T-helper 9 cell (primary cell): ENCODE results near the gene YIF1A.
"Not testable (repeated sequence)": the region's sequence is repeated elsewhere in the genome, so short reads cannot be mapped to it uniquely, and the experiment has no call there.

Experiments used
- DNase-seq: peaks from one replicate; pipeline ENCODE4 v3.0.0-alpha.2; 2020

Gene YIF1A

DNA sequence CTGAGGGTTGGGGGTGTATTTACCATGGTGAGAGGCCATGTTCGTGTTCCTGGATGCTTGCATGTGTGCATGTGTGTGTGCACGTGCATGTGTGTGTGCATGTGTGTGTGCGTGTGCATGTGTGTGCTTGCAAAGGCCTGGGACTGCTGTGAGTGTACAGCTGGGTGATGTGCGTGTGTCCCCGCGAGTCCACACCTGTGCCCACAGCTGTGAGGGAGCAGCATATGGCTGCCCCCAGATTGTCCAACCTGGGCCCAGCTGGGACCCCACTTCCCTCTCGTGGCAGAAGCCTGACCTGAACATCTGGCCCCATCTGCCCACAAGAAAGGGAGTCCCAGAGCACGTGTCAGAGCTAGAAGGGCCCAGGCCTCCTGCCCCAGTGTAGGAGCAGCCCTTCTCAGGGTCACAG, 36.3 kb upstream of the YIF1A start:
- no peak for DNase-seq

DNA sequence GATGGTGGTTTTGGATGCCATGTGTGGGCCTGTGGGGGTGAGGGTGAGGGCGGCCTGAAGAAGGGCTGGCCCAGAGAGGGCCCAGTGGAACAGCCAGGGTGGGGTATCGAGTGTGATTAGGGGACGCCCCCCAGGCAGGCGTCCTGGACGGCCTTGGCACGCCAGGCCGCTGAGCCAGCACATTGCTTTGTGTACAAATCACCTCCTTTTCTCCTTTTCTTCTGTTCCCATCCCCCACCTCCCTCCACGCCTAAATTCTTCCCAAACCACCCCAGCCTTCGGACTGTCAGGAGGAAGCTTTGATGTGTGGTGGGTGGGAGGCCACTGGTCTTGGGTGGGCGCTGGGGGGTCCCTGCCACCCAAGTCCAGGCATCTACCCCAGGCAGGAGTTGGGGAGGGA, 35.7 kb upstream of the YIF1A start:
- DNase-seq = no peak

DNA sequence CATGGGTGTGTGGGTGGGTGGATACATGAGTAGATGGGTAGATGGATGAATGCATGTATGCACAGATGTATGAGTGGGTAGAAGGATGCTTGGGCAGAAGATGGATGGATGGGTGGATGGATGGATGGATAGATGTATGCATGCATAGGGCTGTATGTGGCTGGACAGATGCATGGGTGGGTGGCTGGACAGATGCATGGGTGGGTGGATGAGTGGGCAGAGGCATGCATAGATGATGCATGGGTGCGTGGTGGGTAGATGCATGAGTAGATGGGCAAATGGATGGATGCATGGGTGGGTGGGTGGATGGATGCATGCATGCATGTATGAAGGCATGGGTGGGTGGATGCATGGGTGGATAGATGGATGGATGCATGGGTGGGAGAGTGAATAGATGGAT, 34.7 kb upstream of the YIF1A start:
- no peak for DNase-seq

DNA sequence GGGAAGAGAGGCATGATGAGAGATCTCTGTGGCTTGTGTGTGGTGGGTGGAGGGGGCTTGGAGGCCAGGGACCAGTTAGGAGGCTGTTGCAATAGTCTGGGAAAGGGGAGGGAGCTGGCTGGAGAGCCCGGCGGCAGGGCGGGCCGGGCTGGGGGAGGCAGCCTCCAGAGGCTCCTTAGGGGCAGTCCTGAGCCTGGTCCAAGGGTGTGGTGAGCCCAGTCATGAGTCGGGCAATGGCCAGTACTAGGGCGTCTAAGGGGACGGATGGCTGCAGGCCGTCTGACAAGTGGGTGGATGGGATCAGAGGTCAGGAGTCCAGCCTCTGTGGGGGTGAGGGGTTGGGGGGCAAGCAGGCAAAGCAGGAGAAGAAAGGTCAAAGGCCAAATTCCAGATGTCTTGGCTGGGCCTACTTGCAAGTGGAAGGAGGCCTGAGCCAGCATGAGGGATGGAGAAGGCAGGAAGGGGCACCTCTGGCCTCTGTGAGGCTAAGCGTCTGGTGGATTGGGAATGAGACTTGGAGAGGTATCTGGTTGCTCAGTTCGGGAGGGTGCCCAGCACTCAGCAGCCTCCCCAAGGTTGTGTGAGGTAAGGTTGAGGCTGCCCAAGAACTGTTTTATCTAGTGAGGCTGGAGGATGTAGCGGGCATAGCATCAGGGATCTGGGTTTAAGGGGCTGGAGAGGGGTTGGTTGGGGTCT, 33.9 kb upstream of the YIF1A start:
- DNase-seq = no peak

DNA sequence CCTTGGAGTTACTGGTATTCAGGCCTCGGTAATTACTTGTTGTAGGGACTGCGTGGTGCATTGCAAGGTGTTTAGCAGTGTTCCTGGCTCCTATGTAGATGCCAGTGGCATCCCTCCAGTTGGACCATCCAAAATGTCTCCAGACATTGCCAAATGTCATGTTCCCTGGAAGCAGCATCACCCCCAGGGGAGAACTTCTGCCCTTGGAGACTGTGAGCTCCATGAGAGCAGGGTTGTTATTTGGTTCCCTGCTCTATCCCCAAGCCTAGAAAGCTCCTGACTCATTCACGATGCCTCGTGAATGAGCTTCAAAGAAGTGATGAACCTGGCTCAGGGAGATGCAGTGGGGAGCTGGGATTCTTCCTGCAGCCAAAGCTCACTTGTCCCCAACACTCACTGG, 32.7 kb upstream of the YIF1A start:
- no peak for DNase-seq

DNA sequence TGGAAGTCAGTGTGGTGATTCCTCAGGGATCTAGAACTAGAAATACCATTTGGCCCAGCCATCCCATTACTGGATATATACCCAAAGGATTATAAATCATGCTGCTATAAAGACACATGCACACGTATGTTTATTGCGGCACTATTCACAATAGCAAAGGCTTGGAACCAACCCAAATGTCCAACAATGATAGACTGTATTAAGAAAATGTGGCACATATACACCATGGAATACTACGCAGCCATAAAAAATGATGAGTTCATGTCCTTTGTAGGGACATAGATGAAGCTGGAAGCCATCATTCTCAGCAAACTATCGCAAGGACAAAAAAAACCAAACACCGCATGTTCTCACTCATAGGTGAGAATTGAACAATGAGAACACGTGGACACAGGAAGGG, 31.8 kb upstream of the YIF1A start:
- DNase-seq = not testable (repeated sequence)

DNA sequence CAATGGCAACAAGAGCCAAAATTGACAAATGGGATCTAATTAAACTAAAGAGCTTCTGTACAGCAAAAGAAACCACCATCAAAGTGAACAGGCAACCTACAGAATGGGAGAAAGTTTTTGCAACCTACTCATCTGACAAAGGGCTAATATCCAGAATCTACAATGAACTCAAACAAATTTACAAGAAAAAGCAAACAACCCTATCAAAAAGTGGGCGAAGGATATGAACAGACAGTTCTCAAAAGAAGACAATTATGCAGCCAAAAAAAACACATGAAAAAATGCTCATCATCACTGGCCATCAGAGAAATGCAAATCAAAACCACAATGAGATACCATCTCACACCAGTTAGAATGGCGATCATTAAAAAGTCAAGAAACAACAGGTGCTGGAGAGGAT, 31.3 kb upstream of the YIF1A start:
- DNase-seq = not testable (repeated sequence)

DNA sequence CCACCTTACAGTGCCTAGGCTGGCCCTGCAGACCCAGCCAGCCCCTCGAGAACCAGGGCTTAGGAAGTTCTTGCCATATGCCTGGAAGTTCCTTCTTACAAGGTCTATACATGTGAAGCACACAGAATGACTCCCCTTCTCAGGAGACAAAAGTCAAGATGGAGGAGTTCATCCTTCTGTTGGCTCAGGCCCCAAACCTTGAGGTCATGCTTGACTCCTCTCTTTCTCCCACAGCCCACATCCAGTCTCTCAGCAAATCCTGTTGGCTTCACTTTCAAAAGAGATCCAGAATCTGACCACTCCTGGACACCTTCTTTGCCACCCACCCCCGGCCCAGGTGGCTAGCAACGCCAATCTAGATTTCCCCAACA, 29.6 kb upstream of the YIF1A start:
- no peak for DNase-seq

DNA sequence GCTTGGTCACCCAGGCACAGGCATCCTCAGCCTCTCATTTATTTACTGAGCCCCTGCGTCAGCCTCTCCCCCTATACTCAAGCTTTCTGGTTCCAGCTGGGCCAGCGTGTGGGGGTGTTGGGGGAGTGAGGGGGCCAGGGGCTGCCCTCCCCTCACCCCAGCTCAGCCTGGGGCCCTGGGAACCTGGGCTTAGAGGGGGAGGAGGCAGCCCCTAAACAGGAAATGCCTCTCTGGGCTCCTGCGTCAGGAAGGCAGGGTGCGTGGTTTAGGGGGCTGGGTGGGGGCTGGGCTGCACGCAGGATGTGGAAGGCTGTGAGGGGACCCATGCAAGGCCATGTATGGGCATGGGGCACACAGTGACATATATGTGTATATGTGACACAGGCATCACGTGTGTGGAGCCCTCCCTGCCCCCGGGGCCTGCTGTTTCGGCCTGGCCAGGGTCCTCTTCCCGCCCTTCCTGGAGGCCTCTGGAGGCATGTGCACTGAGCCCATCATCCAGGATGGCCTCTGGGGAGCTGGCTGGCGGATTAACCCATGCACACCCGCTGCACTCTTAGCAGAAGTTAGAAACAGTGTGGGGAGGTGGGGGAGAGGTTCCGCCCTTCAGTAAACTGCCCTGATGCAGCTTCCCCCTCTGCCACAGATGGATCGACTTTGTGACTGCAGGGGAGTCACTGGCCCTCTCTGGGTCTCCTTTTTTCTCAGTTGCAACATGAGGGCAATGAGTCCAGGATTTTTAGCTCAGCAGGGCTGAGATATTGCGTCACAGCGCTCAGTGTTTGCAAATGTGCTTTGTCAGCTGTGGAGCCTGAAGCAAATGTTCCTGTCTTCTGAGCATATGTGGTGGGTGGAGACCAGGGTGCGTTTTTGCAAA, 29.0 kb upstream of the YIF1A start:
- no peak for DNase-seq

DNA sequence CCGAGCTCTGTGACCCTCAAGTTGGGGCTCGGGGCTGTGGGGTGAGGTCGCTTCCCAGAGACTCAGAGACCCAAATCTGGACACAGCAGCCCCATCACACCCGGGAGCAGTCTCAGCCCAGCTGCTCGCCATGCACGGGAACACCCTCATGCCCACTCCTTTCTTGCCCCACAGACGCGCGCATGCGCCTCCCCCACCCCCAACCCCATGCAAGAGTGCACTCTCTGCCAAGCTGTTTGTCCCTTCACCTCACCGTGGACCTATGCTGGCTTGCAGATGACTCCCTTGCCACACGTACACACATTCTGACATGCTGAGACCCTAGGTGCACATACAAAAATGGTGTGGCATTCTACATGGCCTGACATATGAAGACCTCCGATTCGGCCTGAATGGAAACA, 28.4 kb upstream of the YIF1A start:
- DNase-seq = no peak

DNA sequence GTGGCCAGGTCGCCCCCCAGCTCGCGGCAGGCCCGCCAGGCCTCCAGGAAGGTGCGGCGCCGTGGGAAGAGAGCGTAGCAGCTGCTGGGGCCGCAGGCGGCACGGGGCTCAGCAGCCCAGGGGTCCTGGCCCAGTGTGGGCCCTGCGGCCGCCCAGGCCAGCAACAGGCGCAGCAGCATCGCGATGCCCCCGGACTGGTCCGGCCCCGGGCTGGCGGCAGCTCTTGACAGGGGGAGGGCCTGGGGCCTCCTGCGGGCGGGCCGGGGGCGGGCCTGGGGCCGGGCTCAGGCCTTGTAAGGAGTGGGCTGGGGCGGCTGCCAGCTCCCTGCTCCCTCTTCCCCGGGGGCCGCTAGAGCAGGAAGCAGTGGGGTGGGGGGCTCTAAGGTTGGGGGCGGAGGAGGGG, 27.9 kb upstream of the YIF1A start, which contains the start of gene CD248:
Gene CD248 (minus strand): TSS at position 196 of the 403 bp plus-strand sequence. CDS start 17 bp downstream, at position 179.
- no peak for DNase-seq

DNA sequence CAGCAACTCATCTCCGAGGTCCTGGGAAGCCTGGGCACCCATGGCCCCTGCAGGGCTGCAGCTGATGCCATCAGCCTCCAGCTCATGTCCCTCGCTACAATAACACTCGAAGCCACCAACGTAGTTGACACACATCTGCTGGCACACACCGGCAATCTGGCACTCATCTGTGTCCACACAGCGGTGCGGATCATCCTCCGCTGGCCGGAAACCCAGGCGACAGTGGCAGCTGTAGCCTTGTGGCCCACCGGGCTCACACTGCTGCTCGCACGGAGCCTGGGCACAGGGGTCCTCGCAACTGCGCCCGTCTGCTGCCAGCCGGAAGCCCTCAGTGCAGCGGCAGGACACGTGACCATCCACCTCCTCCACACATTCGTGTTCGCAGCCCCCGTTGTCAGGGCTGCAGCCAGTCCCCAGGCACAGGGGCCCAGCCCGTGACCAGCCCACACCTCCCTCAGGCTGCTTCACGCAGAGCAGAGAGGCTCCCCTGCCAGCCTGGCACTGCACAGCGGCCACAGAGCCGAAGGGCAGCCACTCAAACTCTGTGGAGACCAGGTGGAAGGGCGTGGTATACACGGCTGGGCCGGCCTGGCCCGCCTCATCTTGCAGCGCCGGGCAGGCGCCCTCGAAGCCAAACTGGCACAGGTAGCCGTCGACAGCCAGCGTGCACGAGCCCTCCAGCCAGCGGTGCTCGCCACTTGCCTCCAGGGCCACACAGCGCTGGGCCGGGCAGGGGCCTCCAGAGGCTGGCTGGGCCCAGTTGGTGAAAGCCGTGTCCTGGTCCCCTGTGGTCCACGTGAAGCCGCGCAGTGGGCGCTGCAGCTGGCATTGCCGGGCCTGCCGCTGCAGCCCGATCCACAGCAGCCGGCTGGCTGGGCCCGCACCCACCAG, 27.2 kb upstream of the YIF1A start:
- DNase-seq = no peak

DNA sequence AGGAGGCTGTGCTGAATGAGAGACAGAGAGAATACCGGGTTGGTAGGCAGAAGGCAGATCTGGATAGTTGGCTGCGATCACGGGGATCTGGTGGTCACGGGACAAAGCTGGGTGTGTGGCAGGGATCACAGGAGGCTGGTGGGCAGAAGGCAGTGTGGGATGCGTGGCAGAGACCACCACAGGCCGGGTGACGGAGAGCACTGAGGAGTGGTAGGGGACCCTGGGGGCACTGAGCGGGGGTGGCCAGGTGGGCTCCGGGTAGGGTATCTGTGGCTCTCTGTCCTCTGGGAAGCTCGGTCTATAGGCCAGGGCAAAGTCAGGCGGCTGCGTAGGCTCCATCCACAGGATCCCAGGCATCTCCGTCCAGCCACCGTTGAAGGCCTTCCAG, 26.5 kb upstream of the YIF1A start:
- DNase-seq = no peak

DNA sequence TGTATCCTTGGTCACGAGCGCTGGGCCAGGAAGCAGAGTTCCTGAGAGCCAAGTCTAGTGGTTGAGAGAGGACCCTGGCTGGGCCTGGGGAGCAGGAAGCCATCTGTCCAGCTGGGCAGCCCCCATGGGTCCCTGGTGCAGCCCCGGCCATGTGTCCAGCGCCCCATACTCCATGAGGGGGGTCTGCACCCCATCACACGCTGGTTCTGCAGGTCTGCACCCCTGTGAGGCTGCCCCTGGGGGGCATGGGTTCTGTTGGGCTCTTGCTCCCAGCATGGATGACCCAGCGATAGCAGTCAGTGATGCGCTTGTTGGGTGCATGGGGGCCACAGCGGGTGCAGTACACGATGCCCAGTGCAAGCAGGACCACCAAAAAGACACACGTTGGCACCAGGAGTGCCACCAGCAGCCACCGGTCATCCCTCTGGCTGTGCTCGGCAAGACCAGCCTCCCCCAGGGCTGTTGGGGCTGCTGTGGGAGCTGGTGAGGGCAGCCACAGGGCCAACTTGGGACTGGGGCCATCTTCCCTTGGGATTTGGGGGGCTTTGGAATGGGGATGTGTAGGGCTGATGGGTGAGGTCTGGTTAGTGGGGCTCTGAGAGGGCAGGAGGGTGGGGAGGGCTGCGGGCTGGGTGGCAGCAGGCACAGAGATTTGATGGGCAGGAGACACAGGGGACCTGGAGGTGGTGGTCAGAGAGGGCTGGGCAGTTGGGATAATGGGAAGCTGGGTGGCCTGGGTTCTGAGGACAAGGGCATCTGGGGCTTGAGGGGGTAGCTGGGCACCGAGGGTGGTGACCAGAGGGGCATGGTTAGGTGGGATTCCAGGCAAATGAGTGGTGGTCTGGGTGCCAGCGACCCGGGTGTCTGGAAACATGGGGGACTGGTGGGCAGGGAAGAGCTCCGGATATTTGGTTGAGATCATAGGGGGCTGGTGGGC, 25.9 kb upstream of the YIF1A start:
- no peak for DNase-seq

DNA sequence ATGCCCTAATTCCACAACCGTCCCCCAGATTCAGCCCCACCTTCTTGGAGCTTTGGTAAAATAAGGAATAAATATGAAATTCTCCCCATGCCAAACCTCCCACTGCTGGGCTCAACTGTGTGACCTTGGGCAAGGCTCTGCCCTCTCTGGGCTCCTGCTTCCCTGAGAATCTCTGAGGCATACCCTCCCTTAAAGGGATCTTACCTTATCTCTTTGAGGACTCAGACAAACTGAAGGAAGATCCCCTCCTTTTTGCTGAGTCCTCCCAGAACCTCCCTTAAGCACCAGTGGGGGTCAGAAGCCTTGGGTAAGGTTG, 25.2 kb upstream of the YIF1A start:
- no peak for DNase-seq

DNA sequence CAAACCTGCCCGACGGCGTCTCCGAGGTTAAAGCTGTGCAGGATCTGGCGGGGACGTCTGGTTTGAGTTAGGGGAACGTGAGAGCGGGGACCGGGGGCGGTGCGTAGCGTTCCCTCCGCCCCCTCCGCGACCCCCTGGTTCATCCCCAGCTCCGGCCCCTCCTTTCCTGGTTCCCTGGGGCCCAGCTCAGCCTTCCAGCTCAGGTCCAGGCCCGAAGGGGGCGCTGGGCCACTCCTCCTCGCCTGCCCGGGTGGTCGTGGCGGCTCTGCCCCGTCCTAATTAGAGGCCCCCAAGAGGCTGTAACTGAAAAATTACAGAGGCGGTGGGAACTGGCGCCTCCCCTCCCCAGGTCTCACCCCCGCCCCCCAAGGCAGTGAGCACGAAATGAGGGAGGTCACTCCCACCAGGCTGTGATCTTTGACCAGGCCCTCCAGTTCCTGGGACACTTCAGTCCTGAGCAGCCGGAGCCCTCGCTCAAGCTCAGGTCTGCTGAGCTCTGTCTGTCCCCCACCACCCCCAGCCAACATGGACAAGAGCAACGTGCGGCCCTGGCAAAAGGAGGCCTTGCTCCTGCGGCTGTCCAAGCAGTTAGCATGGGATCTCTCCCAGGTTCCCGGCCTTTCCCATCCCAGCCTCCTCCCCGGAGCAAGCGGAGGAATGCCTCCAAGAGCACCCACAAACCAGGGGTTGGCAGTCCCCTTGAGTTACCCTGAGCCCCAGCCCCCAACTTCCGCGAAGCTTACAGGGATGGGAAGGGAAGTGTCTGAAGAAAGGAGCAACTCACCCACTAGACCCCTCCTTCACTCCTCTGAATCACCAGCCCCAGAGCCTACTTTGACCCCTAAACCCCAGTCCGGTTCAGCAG, 24.6 kb upstream of the YIF1A start:
- no peak for DNase-seq

DNA sequence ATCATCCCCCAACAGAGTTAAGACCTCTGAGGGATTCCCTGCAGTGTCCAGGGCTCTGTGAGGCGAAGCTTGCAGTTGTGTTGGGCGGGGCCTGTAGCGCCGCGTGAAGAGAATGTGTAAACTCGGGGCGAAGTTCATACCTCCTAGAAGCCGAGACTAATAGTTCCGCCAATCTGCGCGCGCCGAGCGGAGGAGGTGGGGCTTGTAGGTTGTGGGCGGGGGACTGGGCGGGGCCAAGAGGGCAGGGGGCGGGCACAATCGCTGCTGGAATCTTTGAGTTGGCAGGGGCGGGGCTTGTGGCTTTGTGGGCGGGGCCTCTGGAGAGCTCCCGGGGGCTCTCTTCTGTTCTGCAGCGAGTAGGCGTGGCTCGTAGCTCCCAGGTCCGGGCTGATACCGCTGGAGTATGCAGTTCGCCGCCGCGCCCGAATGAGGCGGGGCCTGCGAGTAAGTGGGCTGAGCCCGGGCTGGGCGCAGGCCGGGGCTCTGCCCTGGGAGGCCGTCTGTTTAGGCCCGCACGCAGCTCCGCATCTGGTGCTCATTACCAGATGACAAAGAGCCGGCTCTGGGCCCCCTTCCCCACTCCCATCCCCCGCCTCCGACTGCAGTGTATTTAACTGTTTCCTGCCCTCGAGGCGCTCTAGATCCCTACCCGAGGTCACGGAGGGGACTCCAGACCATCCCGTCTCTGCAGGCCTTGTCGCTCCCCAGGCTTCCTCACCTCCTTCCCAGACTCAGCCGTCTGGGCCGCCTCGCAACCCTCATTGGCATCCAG, 23.8 kb upstream of the YIF1A start:
- peak; percentile 100 for DNase-seq

DNA sequence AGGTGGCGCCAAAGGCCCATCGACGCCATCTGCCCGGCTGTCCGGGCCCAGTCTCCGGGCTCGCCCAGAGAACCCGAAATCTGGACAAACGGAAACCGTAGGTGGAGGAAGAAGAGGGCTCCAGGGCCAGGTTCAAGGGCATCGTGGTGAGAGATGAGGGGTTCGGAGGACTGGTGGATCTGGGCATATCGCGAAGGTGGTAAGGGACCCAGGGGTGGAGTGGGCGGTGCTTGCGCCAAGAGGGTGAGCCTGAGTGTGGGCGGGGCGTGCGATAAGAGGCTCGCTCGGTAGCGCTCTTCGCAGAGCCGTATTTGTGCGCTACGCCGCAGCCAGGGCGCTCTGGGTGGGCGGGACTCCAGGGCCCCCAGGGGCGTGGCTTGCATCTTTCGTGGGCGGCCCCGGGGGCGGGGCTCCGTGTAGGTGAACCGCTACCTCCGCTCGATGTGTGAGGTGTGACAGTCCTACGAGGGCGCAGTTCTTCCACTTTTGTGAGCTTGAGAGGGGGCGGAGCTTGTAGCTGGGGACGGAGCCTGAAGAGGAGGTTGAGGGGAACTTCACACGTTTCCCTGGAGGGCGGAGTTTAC, 23.1 kb upstream of the YIF1A start:
- DNase-seq = peak; percentile 95

DNA sequence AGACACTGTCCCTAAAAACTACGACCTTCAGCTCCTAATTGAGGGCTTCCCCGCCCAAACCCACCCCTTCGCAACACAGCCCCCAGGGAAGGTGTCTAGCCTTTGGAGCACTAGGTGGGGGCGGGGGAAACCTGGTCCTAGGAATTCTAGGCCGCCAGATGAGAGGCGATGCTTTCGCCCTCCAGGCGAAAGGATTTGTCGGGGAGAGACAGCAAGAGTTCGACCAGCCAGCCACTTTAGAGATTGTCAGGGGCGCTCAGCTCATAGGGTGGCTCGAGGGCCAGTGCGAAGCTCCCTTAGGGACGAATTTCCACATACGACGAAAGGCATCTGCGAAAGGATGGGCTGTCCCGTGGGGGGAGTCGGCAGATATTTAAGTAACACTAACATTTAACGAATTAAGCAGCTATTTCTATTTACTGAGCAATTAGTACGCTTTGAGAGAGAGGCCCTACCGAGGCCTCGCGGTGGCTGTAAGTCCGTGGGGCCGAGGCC, 22.6 kb upstream of the YIF1A start:
- DNase-seq = no peak
